Stimulated activated effector memory CD8-positive, alpha-beta T cell treated with anti-CD3 and anti-CD28 coated beads, Interleukin-12 subunit alpha, Interleukin-12 subunit beta, amount 100 ng/mL, for 72 hours (primary cell): ENCODE results near the gene FJX1.
A peak's percentile ranks its signal among the peaks of the same experiment; 100 is the strongest.

Source experiments
- ATAC-seq: fragments of 150-1000 bp; cut with Tn5 transposase; 2 replicates; pipeline ENCODE4 v1.10.0; 2021
- DNase-seq, 2 donors: peaks; one replicate each; pipeline ENCODE4 v3.0.0; 2021 to 2022; ENCODE audit warnings: low spot score in 2 of 2
- H3K27ac Mint-ChIP-seq: one replicate; pipeline ENCODE4 v1.8.0; 2022; ENCODE audit warnings: mild to moderate bottlenecking, mixed read lengths
- H3K36me3 Mint-ChIP-seq: one replicate; pipeline ENCODE4 v1.8.0; 2022; ENCODE audit warnings: mild to moderate bottlenecking, mixed read lengths
- H3K4me1 Mint-ChIP-seq: one replicate; pipeline ENCODE4 v1.8.0; 2022; ENCODE audit warnings: mixed read lengths
- H3K4me3 Mint-ChIP-seq: one replicate; pipeline ENCODE4 v1.8.0; 2022; ENCODE audit warnings: mild to moderate bottlenecking, mixed read lengths
- H3K9me3 Mint-ChIP-seq: one replicate; pipeline ENCODE4 v1.8.0; 2022; ENCODE audit warnings: mixed read lengths

FJX1 gene

DNA sequence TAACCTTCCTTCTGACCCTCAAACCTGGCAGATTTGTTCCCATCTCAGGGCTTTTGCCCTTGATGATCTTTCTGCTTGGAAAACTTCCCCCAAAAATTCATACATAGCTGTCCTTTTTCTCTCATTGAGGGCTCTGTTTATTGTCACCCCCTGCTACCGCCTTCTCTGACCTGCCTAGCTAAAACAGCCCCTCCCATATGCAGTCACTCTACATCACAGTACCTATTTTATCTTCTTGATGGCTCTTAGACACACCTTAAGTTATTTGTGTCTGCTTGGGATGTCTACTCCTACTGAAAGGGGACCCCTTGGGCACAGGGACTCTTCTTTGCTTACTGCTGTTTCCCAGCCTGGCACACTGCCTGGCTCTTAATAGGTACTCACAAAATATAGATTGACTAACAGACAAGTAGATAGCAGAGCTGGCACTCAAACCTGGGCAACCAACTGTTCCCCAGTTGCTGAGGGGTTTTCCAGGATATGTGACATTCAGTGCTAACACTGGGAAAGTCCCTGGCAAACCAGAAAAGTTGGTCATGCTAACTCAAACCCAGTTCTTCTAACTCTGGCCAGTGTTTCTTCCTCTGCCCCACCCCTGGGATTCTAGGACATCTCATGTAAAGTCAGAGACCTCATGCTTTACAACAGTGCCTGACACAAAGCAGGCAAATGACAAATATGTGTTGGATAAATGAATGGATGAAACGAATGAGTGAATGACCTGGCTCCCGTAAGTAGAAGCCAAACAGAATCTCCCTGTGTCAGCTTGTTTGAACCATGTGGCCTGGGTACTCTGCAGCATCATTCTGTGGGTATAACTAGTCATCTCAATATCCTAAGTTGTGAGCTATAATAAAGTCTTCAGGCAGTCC, 19.8 kb upstream of the FJX1 start:
- peak; percentile 83 for ATAC-seq
- DNase-seq, result peak in 1 of 2 donors; percentile 50
- no peak overlapping the region for H3K27ac Mint-ChIP-seq
- H3K9me3 Mint-ChIP-seq, result no peaks in the 10 kb centered on the region
- no peak overlapping the region for H3K4me3 Mint-ChIP-seq
- no peaks in the 10 kb centered on the region for H3K4me1 Mint-ChIP-seq
- H3K36me3 Mint-ChIP-seq, result no peaks in the 10 kb centered on the region

DNA sequence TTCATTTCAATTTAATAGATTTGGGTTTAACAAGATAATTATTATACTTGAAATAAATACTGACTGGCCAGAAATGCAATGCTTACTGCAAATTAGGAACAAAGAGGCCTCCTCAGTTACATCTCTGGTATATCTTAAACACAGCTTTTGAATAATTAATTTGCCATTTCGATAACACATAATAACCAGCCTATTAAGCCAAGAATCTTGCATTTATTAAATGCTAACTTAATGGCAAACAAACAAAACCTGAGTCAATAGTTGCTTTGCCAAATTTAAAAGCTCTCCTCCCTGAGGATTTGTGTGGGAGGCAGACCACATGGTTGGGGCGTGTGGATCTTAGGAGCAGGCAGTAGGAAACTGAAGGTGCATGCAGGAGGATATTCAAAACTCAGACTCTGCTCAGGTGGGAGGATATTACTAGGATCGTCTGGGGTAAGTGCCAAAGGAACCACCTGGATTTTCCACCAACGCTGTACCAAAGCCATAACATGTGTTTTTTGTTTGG, 17.9 kb upstream of the FJX1 start:
- ATAC-seq (no peak), DNase-seq (no peak)
- no peak overlapping the region for H3K27ac Mint-ChIP-seq

GRCh38 chr11:35602160-35602793, 16.0 kb upstream of the FJX1 start:
- no peaks in the 10 kb centered on the region for H3K36me3 Mint-ChIP-seq
- no peak overlapping the region for H3K4me3 Mint-ChIP-seq
- ATAC-seq (no peak), DNase-seq (no peak)
- no peak overlapping the region for H3K27ac Mint-ChIP-seq
- no peaks in the 10 kb centered on the region for H3K4me1 Mint-ChIP-seq
- H3K9me3 Mint-ChIP-seq, result no peaks in the 10 kb centered on the region

More for the DNA sequence above, 17.9 kb upstream of the FJX1 start:
- no peak overlapping the region for H3K4me3 Mint-ChIP-seq
- H3K4me1 Mint-ChIP-seq, result no peaks in the 10 kb centered on the region
- H3K9me3 Mint-ChIP-seq, result no peaks in the 10 kb centered on the region
- H3K36me3 Mint-ChIP-seq, result no peaks in the 10 kb centered on the region

DNA sequence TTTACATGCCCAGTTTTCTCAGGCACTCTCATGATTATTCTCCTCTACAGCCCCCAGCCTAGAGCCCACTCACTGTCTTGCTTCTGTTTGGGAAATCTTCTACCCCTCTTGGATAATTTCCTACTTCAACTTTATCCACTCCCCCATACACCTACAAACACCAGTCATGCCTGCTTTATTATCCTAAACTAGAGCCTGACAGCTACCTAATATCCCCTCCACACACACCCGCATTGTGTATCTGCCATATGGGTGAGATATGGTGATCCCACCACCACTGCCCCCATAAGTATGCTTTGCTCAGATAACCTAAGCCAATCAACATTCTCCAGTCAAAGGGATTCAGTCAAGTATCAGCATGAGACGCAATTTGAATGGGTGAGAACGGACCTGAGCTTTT, 15.3 kb upstream of the FJX1 start:
- ATAC-seq (no peak), DNase-seq (no peak)
- Mint-ChIP-seq H3K36me3 (no peaks in the 10 kb centered on the region), H3K4me1 (no peaks in the 10 kb centered on the region), H3K4me3 (no peak overlapping the region), H3K27ac (no peak overlapping the region), H3K9me3 (no peaks in the 10 kb centered on the region)

- DNase-seq (no peak), ATAC-seq (no peak)
Observed at GRCh38 chr11:35605706-35606105, 12.6 kb upstream of the FJX1 start.

DNA sequence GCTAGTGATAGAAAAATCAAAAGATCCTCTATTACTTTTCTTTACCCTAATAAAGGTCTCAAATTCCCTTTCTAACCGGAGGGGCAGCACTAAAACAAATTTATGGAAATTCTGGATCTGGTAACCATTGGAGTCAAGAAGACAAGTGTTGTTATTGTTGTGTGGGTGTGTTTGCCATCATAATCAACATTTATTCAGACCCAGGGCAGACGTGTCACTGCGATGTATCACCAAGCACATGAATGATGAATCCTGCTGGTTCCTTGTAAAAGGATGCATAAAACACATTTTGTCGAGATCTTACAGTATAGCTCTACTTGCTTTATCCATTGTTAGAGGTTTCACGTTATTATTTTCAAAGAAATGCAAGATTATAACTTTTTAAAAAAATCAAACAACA, 12.1 kb upstream of the FJX1 start:
- DNase-seq (no peak), ATAC-seq (no peak)
- no peak overlapping the region for H3K27ac Mint-ChIP-seq
- H3K4me1 Mint-ChIP-seq, result no peaks in the 10 kb centered on the region
- no peak overlapping the region for H3K4me3 Mint-ChIP-seq
- H3K9me3 Mint-ChIP-seq, result no peaks in the 10 kb centered on the region
- H3K36me3 Mint-ChIP-seq, result no peaks in the 10 kb centered on the region

More at GRCh38 chr11:35605706-35606105, 12.6 kb upstream of the FJX1 start:
- H3K4me3 Mint-ChIP-seq, result no peak overlapping the region
- H3K9me3 Mint-ChIP-seq, result no peaks in the 10 kb centered on the region
- no peaks in the 10 kb centered on the region for H3K4me1 Mint-ChIP-seq
- no peak overlapping the region for H3K27ac Mint-ChIP-seq
- H3K36me3 Mint-ChIP-seq, result no peaks in the 10 kb centered on the region

- Mint-ChIP-seq H3K4me3 (no peak overlapping the region), H3K4me1 (no peaks in the 10 kb centered on the region), H3K36me3 (no peaks in the 10 kb centered on the region), H3K9me3 (no peaks in the 10 kb centered on the region), H3K27ac (no peak overlapping the region)
- DNase-seq, result no peak
- ATAC-seq, result no peak
Observed at GRCh38 chr11:35608502-35608901, 9.8 kb upstream of the FJX1 start.

GRCh38 chr11:35609656-35610055, 8.6 kb upstream of the FJX1 start:
- no peak for DNase-seq
- no peaks in the 10 kb centered on the region for H3K4me1 Mint-ChIP-seq
- no peak overlapping the region for H3K4me3 Mint-ChIP-seq
- no peak for ATAC-seq
- no peak overlapping the region for H3K27ac Mint-ChIP-seq
- no peaks in the 10 kb centered on the region for H3K36me3 Mint-ChIP-seq
- no peaks in the 10 kb centered on the region for H3K9me3 Mint-ChIP-seq

- no peak overlapping the region for H3K27ac Mint-ChIP-seq
- DNase-seq, result no peak
- H3K4me3 Mint-ChIP-seq, result no peak overlapping the region
- H3K9me3 Mint-ChIP-seq, result no peaks in the 10 kb centered on the region
- no peaks in the 10 kb centered on the region for H3K4me1 Mint-ChIP-seq
- ATAC-seq, result no peak
- H3K36me3 Mint-ChIP-seq, result no peaks in the 10 kb centered on the region
Observed at GRCh38 chr11:35610631-35611030, 7.6 kb upstream of the FJX1 start.

DNA sequence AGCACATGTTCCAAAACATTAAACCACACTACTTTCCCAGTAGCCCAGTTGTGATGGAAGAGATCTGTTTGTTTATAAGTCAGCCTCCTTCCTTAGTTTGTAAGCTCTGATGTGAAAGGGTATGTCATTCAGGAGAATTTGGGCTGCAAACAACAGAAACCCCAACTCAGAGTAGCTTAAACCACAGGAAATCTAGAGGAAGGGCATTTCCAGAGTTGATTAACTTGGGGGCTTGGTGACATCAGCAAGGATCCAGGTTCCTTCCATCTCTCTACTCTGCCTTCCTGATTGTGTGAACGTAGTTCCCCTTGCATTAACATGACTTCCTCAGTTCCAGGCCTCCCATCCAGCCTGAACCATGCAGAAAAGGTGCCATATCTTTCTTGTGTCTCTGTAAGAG, 6.5 kb upstream of the FJX1 start:
- H3K27ac Mint-ChIP-seq, result no peak overlapping the region
- H3K36me3 Mint-ChIP-seq, result no peaks in the 10 kb centered on the region
- no peak overlapping the region for H3K4me3 Mint-ChIP-seq
- ATAC-seq (no peak), DNase-seq (no peak)
- no peaks in the 10 kb centered on the region for H3K4me1 Mint-ChIP-seq
- H3K9me3 Mint-ChIP-seq, result no peaks in the 10 kb centered on the region

- no peak for ATAC-seq
Observed at GRCh38 chr11:35614939-35615569, 3.2 kb upstream of the FJX1 start.

GRCh38 chr11:35615921-35616900, 2.0 kb upstream of the FJX1 start:
- no peaks in the 10 kb centered on the region for H3K36me3 Mint-ChIP-seq
- peak; percentile 42 for ATAC-seq
- H3K4me1 Mint-ChIP-seq, result no peaks in the 10 kb centered on the region
- no peaks in the 10 kb centered on the region for H3K9me3 Mint-ChIP-seq
- no peak overlapping the region for H3K27ac Mint-ChIP-seq
- H3K4me3 Mint-ChIP-seq, result no peak overlapping the region
- no peak for DNase-seq

More at GRCh38 chr11:35614939-35615569, 3.2 kb upstream of the FJX1 start:
- Mint-ChIP-seq H3K9me3 (no peaks in the 10 kb centered on the region), H3K4me3 (no peak overlapping the region), H3K36me3 (no peaks in the 10 kb centered on the region), H3K27ac (no peak overlapping the region), H3K4me1 (no peaks in the 10 kb centered on the region)
- no peak for DNase-seq

DNA sequence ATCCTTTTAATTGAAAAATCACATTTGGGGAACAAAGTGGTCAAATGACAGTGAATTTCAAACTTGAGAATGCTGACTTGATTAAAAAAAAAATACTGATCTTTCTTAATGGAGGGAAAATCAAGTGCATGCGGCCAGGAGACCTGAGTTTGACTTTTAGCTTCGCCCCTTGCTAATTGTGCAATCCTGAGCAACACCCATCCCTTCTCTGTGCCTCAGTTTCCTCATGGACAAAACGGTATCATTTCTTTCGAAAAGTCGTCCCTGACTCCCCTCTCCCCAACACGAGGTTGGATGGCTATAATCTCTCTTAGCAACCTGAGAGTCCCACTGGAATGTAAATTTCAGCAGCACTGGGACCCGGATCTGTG, 959 bp upstream of the FJX1 start:
- Mint-ChIP-seq H3K9me3 (no peaks in the 10 kb centered on the region), H3K27ac (no peak overlapping the region), H3K36me3 (no peaks in the 10 kb centered on the region), H3K4me1 (no peaks in the 10 kb centered on the region), H3K4me3 (peak overlapping the region; percentile 59)
- ATAC-seq, result no peak
- no peak for DNase-seq

DNA sequence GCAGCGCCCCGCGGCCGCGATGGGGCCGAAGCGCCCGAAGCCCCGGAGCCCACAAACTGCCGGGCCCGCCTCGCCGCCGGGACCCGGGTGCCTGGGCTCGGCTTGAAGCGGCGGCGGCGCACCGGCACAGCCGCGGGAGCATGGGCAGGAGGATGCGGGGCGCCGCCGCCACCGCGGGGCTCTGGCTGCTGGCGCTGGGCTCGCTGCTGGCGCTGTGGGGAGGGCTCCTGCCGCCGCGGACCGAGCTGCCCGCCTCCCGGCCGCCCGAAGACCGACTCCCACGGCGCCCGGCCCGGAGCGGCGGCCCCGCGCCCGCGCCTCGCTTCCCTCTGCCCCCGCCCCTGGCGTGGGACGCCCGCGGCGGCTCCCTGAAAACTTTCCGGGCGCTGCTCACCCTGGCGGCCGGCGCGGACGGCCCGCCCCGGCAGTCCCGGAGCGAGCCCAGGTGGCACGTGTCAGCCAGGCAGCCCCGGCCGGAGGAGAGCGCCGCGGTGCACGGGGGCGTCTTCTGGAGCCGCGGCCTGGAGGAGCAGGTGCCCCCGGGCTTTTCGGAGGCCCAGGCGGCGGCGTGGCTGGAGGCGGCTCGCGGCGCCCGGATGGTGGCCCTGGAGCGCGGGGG, 346 bp downstream of the FJX1 start:
- Mint-ChIP-seq H3K36me3 (no peaks in the 10 kb centered on the region), H3K4me1 (no peaks in the 10 kb centered on the region), H3K27ac (no peak overlapping the region), H3K4me3 (no peak overlapping the region), H3K9me3 (no peaks in the 10 kb centered on the region)
- DNase-seq, result no peak
- peak; percentile 40 for ATAC-seq
